NB4 (cell line): ENCODE results near the gene TADA2B.

Experiments used
- MYC ChIP-seq: IDR thresholded peaks from 2 replicates; pipeline ENCODE4 v1.6.1; 2011; ENCODE audit warnings: low read depth, low read length
- TF ChIP-seq, protein P1 (sequence below): IDR thresholded peaks from one replicate; pipeline ENCODE4 v1.5.1; 2012; ENCODE audit warnings: low read depth, low read length

DNA sequence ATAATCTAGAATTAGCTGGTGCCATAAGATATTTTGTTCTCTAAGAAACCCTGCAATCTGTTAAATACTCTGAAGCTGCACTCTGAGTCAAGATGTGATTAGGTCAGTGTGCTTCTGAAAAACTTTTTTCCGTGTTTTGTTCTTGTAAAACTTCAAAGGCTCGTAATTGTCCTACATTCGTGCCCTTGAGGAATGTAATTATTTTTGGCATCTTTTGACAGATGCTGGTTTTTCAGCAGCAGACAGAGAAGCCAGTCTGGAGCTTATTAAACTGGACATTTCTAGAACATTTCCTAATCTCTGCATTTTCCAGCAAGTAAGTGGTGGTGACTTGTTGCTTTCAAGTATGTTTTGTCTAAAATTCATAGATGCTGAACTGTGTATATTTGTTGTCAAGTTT, 36.8 kb upstream of the TADA2B start:
- TF ChIP-seq, protein P1, sequence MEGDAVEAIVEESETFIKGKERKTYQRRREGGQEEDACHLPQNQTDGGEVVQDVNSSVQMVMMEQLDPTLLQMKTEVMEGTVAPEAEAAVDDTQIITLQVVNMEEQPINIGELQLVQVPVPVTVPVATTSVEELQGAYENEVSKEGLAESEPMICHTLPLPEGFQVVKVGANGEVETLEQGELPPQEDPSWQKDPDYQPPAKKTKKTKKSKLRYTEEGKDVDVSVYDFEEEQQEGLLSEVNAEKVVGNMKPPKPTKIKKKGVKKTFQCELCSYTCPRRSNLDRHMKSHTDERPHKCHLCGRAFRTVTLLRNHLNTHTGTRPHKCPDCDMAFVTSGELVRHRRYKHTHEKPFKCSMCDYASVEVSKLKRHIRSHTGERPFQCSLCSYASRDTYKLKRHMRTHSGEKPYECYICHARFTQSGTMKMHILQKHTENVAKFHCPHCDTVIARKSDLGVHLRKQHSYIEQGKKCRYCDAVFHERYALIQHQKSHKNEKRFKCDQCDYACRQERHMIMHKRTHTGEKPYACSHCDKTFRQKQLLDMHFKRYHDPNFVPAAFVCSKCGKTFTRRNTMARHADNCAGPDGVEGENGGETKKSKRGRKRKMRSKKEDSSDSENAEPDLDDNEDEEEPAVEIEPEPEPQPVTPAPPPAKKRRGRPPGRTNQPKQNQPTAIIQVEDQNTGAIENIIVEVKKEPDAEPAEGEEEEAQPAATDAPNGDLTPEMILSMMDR: no peak
- no peak for TF ChIP-seq MYC
